ENCODE data around the gene R3HDML. TPM values are rescaled to one million over a fixed set of nuclear protein-coding genes. Genes with fewer than 3 reads are reported as not detected.

R3HDML gene
- total and polyA plus RNA-seq, 9 of the 15 experiments (the other 6 are each of a cell fraction or from before 2014, with no cell fraction given), result not detected

- TF ChIP-seq ETV6 (IDR thresholded peaks at IDR 0.05; ENCODE audit: borderline replicate concordance in 1 of 2, low read depth in 2 of 2, low read length in 1 of 2) (no peak), ETV6 (CRISPR knock-in tag; IDR thresholded peaks at IDR 0.05; ENCODE audit: borderline replicate concordance) (no peak), HNRNPL (IDR thresholded peaks at IDR 0.05; ENCODE audit: low read depth, low read length) (no peak), NR4A1 (CRISPR knock-in tag; IDR thresholded peaks at IDR 0.05) (no peak), NR4A1 (tag; IDR thresholded peaks at IDR 0.05) (peak; percentile 47; the same call in 1 of the 2 replicates), MTA1 (IDR thresholded peaks at IDR 0.05; ENCODE audit: borderline replicate concordance) (no peak), KAT2B (IDR thresholded peaks at IDR 0.05; ENCODE audit: low read depth, low read length) (no peak), ZNF124 (CRISPR knock-in tag; IDR thresholded peaks at IDR 0.05) (no peak), RBFOX2 (IDR thresholded peaks at IDR 0.05; ENCODE audit: low read depth, low read length) (no peak), CBFB (CRISPR knock-in tag; IDR thresholded peaks at IDR 0.05) (no peak), ETS1 (conservative IDR thresholded peaks at IDR 0.05; ENCODE audit: control insufficient read depth, low read depth, low read length) (no peak), CBFA2T3 (IDR thresholded peaks at IDR 0.05) (peak; percentile 94), FOXA1 (IDR thresholded peaks at IDR 0.05; ENCODE audit: borderline replicate concordance) (no peak), EHMT2 (IDR thresholded peaks at IDR 0.05) (no peak), CHD2 (IDR thresholded peaks at IDR 0.05; ENCODE audit: low read depth, low read length) (no peak), SP2 (IDR thresholded peaks at IDR 0.05; ENCODE audit: extremely low read depth, low read depth, low read length, poor library complexity, severe bottlenecking) (no peak), ZNF280B (CRISPR knock-in tag; IDR thresholded peaks at IDR 0.05) (no peak), SIRT6 (IDR thresholded peaks at IDR 0.05; ENCODE audit: low read depth, low read length) (no peak), ZMIZ1 (IDR thresholded peaks at IDR 0.05; ENCODE audit: low read depth in 2 of 2, low read length in 2 of 2) (peak in 1 of 2 experiments; percentile 72; a peak in 1 of 4 replicates), NR3C1 (CRISPR knock-in tag; IDR thresholded peaks at IDR 0.05) (no peak), CBFA2T2 (conservative IDR thresholded peaks at IDR 0.05) (peak; percentile 90), YY1 (IDR thresholded peaks at IDR 0.05; ENCODE audit: borderline replicate concordance in 1 of 3, control insufficient read depth in 1 of 3, extremely low read depth in 1 of 3, insufficient read depth in 3 of 3, insufficient read length in 1 of 3, insufficient replicate concordance in 2 of 3, low read depth in 1 of 3, low read length in 2 of 3) (no peak), ZNF830 (CRISPR knock-in tag; IDR thresholded peaks at IDR 0.05) (no peak)
Observed at GRCh38 chr20:44394702-44395460, 58.0 kb downstream of the R3HDML start (continued).

All from K562 (cell line).